ENCODE measurements around the gene PGA4.
A peak's percentile ranks its signal among the peaks of the same experiment; 100 is the strongest.
"Not testable (repeated sequence)": the region's sequence is repeated elsewhere in the genome, so short reads cannot be mapped to it uniquely, and the experiment has no call there.

The PGA4 gene

DNA sequence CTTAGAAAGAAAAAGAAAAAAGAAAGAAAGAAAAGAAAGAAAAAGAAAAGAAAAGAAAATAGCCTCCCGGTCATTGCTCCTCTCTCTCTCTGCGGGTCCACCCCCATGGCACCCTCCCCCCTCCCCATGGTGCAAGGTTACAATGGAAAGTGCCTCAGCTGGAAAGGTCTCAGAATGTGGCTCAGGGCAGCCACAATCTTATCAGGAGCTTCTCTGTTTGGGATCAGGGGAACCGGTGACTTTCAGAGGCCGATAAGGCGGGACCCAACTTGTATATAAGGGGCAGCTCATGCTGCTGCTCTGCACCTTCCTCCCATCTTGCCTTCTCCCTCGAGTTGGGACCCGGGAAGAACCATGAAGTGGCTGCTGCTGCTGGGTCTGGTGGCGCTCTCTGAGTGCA, at the start of gene PGA4:
PGA4 (plus strand) TSS at position 301 of the 400 bp plus-strand sequence; CDS start at position 355, 54 bp downstream.
- not testable (repeated sequence) for FAIRE-seq; DNase-seq (ENCODE audit: insufficient read length, low spot score)

- FAIRE-seq (no peak), DNase-seq (ENCODE audit: insufficient read length, low spot score) (no peak)
Measured at GRCh38 chr11:61172356-61172755, 49.8 kb upstream of the PGA4 start.

DNA sequence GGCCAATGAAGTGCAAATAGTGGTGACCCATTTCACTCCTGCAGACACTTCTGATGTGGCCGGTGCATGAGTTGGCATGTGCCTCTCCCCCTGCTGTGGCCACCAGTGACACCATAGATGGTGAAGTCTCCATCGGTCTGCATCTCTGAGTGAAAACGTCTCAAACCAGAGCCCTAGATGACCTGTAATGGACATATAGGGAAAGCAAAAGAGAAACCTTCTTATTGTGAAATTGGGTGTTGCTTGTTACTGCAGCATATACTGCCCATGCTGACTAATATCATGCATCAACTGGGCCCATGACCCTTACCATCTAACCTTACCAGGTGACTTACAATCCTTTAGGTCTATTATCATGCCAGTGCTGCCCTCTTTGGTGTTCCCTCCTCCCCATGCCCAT, 49.3 kb upstream of the PGA4 start:
- no peak for FAIRE-seq
- no peak for DNase-seq (ENCODE audit: insufficient read length, low spot score)

GRCh38 chr11:61173456-61173855, 48.7 kb upstream of the PGA4 start:
- DNase-seq (ENCODE audit: insufficient read length, low spot score) = no peak
- no peak for FAIRE-seq

GRCh38 chr11:61174273-61174672, 47.9 kb upstream of the PGA4 start:
- DNase-seq (ENCODE audit: insufficient read length, low spot score) (no peak), FAIRE-seq (no peak)

GRCh38 chr11:61174949-61175348, 47.2 kb upstream of the PGA4 start:
- FAIRE-seq (no peak), DNase-seq (ENCODE audit: insufficient read length, low spot score) (no peak)

GRCh38 chr11:61176446-61176845, 45.7 kb upstream of the PGA4 start:
- no peak for DNase-seq (ENCODE audit: insufficient read length, low spot score)
- no peak for FAIRE-seq

- DNase-seq (ENCODE audit: insufficient read length, low spot score); FAIRE-seq: not testable (repeated sequence)
Measured at GRCh38 chr11:61180205-61180604, 41.9 kb upstream of the PGA4 start.

DNA sequence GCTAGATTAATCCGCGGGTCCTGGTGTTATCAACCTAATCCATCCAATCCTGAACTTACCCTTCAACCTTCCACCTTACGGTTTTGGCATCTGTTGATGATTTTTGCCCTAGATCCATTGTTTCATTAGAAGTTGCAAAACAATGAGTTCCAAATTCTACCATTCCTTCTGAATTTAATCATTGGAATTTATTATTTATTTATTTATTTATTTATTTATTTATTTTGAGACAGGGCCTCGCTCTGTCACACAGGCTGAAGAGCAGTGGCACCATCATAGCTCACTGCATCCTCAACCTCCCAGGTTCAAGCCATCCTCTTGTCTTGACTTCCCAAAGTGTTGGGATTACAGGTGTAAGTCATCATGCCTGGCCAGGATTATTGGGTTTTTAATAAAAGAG, 40.7 kb upstream of the PGA4 start:
- DNase-seq (ENCODE audit: insufficient read length, low spot score) (no peak), FAIRE-seq (no peak)

DNA sequence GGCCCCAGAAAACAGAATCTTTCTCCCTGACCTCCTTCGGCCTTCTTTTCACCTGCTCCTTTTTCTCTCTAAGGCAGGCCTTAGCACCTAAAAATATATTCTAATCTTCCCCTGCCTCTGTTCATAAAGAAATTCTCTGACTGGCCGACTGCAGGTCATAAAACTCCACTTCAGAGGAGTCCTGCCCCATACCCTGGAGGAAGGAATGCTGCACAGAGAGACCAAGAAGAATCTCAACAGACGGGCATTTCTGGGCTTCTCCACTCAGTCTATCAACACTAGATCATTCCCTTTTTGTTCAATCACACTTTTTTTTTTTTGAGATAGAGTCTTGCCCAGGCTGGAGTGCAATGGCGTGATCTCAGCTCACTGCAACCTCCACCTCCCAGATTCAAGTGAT, 38.5 kb upstream of the PGA4 start:
- FAIRE-seq (no peak), DNase-seq (ENCODE audit: insufficient read length, low spot score) (no peak)

DNA sequence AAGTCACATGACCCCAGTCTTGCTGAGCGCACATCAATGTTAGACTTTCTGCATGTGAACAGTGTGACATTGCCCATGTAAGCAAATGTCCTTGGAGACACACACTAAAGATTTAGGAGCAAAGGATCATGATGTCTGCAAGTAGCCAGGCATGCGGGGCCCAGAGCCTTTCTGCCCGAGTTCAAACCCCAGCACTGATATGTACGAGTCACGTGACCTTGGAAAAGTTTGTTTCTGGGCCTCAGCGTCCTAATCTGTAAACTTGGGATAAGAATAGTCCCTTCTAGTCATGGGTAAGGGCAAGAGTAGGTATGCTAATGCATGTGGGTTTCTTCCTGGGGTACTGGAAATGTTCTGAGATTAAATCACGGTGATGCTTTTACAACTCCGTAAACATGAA, 35.6 kb upstream of the PGA4 start:
- no peak for DNase-seq (ENCODE audit: insufficient read length, low spot score)
- FAIRE-seq = no peak

GRCh38 chr11:61187505-61188130, 34.5 kb upstream of the PGA4 start:
- FAIRE-seq (peak; percentile 92), DNase-seq (ENCODE audit: insufficient read length, low spot score) (peak; percentile 71)

- DNase-seq (ENCODE audit: insufficient read length, low spot score) (no peak), FAIRE-seq (no peak)
Measured at GRCh38 chr11:61189933-61190332, 32.2 kb upstream of the PGA4 start.

- DNase-seq (ENCODE audit: insufficient read length, low spot score) (no peak), FAIRE-seq (no peak)
Measured at GRCh38 chr11:61193596-61193995, 28.6 kb upstream of the PGA4 start.

DNA sequence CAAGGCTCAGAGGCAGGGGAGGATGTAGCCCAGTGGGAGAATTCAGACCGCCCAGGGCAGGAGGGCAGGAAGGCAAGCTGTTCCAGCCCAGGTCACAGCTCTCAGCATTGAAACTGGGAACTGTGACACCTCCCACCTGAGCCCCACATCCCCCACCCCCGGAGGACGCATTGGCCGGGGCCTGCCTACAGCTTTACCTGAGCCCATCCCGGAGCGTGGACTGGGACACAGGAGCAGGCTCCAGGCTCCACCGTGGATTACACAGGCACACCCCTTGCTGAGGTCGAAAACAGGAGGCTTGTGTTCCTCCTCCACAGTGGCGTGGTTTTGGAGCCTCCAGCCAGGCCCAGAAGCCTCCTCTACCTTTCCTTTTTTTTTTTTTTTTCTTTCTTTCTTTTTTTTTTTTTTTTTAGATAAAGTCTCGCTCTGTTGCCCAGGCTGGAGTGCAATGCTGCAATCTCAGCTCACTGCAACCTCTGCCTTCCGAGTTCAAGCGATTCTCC, 27.9 kb upstream of the PGA4 start:
- no peak for FAIRE-seq

DNA sequence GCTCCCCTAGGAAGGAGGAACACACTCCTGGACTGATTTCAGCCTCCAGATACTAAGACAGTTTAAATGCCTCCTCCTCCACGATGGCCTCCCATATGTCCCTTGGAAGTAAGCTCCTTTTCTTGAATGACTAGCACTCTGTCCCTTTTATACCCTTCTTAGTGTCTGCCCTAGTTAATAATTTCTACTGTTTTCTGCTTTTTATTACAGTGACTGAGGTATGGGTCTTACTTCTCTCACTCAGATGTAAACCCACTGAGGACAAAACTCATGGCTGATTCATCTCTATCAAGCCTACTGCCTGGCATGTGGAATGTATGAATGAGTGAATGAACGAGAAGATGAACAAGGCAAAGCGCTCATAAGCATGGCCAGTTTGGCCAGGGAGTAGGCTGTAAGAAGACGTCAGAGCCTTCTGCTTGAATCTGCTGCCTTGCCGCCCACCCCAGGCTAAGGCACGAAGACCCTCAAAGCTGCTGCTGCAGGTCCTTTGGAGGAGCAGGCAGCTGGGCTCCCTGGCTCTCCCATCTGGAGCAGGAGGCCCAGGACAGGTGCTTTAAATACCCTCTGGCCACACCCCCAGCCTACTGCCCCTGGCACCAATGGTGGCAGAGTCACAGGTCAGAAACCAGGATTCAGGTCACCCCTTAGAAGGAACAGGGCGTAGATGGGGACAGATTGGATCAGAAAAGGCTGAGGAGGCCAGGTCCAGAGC, 27.0 kb upstream of the PGA4 start:
- DNase-seq (ENCODE audit: insufficient read length, low spot score) (no peak), FAIRE-seq (no peak)

More for the DNA sequence above, 27.9 kb upstream of the PGA4 start:
- DNase-seq (ENCODE audit: insufficient read length, low spot score) = no peak

DNA sequence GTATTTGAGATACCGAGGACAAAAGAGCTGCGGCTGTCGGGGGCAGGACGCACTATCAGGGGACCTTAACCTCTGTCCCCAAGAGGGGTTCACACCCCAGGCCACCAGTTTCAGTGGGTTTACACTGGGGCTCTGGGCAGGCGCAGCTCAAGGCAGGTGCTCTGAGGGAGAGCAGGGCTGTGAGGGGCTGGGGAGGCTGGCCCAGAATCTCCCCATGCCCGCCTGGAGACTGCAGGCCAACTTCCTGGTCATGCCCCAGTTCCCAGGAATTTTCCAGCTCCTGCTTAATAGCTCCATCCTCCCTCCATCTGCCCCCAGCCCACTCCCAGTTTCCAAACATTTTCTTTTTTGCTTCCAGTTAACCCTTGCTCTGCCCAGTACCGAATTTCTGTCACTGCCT, 26.4 kb upstream of the PGA4 start:
- FAIRE-seq (no peak), DNase-seq (ENCODE audit: insufficient read length, low spot score) (no peak)

DNA sequence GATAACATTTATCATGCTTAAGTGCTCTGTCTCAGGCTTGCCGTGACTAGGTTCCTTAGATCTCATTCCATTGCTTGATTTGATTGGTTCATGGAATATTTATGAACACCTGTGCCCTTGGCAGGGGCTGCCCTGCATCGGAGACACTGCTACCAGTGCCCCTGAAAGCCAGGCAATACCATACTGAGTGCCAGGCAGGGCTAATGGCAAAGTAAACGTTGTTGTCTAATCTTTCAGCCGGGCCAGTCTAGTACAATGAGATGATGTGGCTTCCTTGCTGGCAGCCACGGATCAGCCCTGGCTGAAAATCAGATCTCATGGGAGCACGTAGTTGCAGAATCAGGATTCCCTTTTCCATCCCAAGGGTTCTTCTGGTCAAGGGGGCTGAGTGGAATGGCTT, 23.8 kb upstream of the PGA4 start:
- DNase-seq (ENCODE audit: insufficient read length, low spot score) (no peak), FAIRE-seq (no peak)

- FAIRE-seq = no peak
Measured at GRCh38 chr11:61198948-61199523, 23.1 kb upstream of the PGA4 start.

GRCh38 chr11:61201476-61201875, 20.7 kb upstream of the PGA4 start:
- FAIRE-seq = no peak
- DNase-seq (ENCODE audit: insufficient read length, low spot score) = no peak

More at GRCh38 chr11:61198948-61199523, 23.1 kb upstream of the PGA4 start:
- no peak for DNase-seq (ENCODE audit: insufficient read length, low spot score)

DNA sequence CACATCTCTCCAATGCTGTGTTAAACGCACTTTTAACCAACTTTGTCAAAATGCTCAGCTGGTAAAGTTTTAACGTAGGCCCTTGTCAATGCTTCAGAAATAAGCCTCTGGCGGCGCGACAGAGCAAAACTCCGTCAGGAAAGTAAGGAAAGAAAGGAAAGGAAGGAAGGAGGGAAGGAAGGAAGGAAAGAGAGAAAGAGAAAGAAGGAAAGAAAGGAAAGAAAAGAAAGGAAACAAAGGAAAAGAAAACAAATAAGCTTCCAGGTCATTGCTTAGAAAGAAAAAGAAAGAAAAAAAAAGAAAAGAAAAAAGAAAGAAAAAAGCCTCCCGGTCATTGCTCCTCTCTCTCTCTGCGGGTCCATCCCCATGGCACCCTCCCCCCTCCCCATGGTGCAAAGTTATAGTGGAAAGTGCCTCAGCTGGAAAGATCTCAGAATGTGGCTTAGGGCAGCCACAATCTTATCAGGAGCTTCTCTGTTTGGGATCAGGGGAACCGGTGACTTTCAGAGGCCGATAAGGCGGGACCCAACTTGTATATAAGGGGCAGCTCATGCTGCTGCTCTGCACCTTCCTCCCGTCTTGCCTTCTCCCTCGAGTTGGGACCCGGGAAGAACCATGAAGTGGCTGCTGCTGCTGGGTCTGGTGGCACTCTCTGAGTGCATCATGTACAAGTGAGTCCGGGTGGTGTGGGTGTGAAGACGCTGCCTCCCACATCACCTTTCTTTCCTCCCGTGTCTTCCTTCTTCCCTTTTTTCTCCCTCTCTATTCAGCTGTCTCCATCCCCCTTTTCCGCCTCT, 19.0 kb upstream of the PGA4 start, which contains the start of gene PGA3:
PGA3 (plus strand) TSS at position 566 of the 797 bp plus-strand sequence; CDS start at position 616, 50 bp downstream.
- DNase-seq (ENCODE audit: insufficient read length, low spot score); FAIRE-seq: not testable (repeated sequence)
